HG02798 (cell line): ENCODE measurements around the gene MUSTN1.

Experiments used
- ATAC-seq: cut with Tn5 transposase; IDR thresholded peaks from one replicate; pipeline ENCODE4 v1.9.1; 2021; ENCODE audit warnings: mild to moderate bottlenecking; ENCODE audit not compliant: unreplicated experiment, poor library complexity

Gene MUSTN1

DNA sequence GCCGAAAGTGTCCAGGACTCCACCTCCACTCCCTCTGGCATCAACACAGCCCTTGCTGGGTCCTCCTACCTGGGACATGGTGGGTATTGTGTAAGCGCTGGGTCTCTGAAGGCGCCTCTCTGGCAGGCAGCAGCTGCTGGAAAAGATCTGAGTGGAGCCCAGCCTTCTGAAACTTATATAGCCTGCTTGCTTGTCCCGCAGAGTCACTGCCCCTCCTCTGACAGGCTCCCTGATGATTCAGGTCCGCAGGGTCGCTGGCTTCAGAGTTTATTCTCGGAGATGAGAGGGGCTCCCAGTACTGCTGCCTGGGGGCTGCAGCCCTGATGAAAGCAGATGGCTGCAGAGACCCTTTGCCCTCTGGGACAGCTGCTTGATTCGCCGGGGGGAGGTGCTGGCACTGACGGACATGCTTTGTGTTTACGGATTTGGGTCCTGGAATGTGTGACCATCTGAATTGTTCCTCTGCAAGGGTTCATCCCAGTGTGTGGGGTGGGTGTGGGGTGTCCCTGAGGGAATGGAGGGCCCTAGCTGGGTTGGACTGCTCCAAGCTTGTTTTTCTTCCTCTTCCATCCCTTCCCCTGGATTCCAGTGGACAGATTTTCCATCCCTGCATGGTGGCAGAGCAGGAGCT is at the start of gene MUSTN1:
Gene MUSTN1 (minus strand): TSS at position 149 of the 631 bp plus-strand sequence. CDS start 71 bp downstream, at position 78.
- no peak for ATAC-seq

DNA sequence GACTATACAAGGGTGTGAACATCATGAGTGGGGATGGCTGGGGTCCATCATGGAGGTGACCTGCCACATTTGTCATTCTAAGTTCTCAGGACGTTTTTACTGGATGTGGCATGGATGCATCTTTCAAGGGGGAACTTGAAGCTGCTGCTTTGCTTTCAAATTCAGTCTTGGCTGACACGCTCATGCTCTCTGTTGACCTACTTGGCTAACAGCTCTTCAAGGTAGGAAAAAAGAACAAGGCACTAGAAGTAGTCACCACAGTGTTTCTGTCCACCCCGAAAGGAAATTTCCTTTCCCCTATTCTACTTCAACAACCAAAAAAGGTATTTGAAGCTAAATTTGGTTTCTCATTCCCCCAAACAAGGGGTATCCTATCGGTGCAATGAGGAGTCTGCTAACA is 47.6 kb upstream of the MUSTN1 start:
- no peak for ATAC-seq

DNA sequence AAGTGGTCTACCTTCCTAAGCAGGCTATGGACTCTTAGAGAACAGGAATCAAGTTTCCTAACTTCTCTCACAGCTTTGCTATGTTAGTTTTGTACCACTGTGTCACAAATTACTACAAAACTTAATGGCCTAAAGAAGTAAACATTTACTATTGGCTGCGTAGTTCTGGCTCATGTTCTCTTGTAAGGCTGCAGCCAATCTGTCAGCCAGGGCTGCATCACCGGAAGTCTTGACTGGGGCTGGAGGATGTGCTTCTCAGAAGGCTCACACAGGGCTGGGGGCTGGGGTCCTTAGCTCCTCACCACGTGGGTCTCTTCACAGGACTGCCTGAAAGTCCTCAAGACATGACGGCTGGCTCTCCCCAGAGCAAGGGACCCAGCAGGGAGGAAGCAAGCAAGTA is 47.1 kb upstream of the MUSTN1 start:
- no peak for ATAC-seq

DNA sequence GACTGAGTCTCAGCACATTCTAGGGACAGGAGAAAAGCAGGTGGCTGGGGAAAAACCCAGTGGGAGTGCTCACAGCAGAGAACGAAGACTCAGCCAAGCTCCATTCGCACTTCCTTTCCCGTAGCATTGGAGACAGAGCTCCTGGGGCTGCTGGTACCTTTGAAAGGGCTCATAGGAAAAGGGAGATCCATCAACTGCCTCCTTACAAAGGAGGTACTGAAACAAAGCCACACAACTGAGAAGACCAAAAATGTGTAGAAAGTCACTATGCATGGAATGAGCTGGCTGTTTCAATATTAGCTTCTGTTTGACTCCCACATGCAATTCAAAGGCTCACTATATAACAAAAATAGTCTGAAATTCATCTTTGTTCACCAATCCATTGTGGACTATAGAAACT is 45.7 kb upstream of the MUSTN1 start:
- peak; percentile 53 for ATAC-seq

DNA sequence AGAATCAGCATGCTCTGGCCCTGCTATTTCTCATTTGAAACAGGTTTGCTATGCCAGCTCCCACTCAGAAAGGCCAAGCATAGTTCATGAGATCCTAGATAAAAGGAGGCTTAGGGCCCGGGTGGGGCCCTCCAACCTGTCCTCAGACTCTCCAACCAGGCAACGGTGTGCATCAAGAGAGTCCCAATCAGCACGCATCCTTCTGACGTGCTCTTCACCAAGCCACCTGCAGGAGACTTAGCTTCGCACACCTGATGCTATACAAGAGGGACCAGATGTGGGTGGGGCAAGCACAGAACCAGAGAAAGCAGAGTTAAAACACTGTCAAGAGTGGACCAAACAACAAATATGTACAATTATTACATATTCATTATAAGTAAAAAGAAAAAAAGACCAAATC is 45.2 kb upstream of the MUSTN1 start:
- peak; percentile 32 for ATAC-seq

DNA sequence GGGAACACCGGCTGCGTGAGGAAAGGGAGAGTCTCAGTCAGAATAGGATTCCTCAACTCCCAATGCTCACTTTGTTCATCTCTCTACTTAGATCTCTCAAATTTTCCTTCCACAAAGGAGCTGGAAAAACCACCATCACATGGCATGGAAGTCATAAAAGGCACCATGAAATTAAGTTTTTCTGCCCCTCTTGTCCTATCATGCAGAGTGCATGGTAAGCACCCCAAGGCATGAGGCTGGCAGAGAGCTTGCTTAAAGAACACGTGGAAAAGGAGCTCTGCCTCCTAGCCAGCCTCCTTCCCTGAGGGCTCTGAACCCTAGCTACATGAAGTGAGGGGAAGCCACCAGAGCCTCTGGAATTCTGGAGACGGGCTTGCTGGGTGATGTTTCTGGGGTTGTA is 44.8 kb upstream of the MUSTN1 start:
- no peak for ATAC-seq

DNA sequence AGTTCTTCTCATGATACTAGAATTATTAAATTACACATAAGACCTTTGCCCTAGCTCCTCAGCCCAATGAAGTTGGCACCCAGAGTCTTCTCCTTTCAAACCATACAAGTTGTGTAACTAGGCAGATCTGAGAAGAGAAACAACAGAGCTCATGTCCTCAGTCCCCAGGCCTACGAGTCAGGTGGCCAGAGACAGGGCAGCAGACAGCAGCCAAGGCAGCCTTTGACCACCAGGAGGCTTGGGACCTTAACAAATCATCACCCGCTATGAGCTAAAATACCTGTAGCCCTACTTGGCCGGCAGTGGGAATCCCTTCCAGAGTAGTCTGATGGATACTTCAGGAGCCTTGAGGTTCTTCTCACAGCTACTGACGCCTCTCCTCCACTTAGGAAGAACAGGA is 44.3 kb upstream of the MUSTN1 start:
- no peak for ATAC-seq

DNA sequence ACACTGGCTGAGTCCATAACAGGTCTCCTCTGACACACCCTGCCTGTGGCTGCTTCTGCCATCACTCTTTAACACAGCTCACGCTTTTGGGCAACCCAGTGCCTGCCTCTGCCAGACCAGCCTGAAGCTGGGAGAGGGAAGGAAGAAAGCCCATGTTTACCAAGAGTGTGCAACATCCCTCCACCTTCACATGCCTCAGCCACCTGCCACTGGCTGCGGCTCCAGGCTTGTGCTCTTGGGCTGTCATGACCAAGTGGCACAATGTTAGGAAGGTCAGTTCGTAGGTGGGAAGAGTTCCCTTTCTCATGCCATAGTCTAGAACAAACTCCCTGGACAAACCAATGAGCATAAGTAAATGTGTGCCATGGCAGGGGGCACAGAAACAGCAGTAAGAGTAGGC is 42.3 kb upstream of the MUSTN1 start:
- ATAC-seq, result no peak

DNA sequence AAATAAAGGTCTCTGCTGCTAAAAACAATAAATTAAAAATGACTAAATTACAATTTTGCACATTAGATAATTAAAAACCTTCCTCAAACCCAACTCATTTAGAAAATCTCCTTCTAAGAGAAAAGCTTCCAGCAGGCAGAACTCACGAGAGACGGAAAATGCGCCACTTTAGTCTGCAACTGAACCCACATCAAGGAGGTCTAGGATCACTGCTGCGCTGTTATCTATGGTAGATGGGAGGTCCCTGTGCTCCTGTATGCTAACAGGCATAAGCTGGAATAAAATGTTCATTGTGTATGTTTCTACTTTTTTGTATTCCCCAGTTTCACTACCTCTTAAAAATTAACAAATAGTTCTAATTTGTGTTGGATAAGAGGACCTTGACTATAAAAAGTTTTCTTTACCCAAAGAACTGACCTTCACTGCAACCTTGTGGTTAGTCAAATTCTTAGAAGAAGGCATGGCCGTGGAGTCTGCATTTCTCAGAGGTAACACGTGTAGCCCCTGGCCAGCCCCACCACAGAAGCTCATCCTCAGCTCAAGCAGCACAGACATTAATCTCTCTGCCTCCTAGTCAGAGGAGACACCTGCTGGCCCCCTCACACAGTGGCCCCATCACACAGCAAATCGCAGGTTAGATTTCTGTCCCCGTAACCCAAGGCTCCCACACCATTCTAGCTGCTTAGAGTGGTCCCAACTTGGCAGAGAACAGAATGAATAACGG is 40.2 kb upstream of the MUSTN1 start:
- ATAC-seq, result no peak

DNA sequence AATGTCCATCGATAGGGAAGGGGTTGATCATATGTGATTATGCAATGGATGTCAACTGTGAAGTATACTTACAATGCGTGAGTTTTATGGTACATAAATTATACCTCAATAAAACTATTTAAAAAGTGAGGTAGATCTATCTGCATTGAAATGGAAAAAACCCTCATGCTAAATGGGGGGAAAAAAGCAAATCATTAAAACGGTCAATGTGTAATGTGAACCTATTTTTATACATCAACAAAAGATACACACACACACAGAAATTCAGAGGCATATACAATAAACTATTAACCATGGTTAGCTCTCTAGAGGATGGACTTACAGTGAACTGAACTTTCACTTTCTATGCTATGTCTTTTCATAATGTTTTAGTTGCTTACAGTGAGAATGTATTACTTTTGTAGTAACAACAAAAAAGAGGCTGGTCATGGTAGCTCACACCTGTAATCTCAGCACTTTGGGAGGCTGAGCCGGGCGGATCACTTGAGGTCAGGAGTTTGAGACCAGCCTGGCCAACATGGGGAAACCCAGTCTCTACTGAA is 39.4 kb upstream of the MUSTN1 start:
- no peak for ATAC-seq

DNA sequence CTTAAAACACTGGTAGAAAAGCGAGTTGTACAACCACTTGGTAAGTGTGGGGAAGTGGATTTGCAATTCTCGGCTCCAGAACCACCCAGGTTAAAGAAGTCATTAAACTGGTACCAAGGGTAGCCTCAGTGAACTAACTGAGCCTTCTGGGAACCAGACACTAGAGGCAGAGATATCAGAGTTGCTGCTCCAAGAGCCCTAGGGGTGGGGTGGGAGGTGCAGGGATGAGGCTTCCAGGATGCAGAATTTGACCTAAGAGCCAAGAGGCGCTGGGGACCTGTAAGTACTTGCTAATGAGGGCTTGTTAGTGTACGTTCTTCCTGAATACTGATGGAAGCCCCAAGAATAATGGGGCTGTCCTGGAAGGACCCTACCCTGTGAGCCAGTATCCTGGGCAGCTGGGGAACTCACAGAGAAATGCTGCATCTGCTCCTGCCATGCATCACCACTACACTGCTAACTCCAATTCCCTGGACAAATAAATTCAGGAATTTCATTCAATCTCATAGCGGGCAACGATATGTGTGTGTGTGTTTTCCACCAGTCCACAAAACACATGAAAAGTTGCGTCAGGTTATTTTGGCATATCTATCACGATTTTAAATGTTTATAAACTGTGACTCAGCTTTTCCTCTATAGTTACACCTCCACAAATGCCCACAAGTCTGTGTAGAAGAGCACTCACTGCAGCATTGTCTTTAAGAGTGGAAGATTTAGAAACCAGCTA is 38.8 kb upstream of the MUSTN1 start:
- ATAC-seq, result no peak

DNA sequence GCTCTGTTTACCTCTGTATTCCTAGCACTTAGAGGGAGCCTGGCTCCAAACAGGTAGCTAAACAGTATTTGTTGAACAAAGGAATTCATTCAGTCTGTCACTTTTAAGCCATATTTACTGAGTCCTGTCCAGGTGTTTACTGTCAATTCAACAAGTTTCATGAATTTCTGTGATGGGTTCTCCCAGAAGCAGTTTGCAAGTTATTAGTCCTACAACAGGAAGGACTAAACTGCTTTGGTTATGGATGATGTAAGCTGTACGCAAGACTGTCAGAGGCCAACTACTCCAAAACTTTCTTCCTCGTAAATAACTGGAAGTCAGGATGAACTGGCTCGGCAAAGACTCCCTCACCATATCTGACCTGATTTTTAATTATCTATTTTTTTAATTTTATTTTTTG is 37.4 kb upstream of the MUSTN1 start:
- no peak for ATAC-seq

DNA sequence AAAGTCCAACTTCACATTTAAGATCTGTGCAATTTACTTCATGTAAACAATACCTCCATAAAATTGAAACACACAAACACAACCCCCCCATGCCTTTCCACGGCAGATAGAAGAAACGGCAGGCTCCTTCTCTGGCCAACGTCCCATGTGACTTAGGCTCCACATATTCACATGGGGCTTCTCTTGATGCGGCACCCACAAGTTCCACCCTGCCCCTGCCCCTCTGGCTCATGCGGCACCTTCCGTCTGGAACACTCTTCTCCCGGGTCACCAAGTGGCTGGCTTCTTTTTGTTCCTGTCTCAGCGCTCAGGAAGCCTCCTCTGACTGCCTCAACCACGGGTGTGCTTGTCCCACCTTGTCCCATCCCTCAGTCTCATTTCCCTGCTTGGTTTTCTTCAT is 36.9 kb upstream of the MUSTN1 start:
- no peak for ATAC-seq

DNA sequence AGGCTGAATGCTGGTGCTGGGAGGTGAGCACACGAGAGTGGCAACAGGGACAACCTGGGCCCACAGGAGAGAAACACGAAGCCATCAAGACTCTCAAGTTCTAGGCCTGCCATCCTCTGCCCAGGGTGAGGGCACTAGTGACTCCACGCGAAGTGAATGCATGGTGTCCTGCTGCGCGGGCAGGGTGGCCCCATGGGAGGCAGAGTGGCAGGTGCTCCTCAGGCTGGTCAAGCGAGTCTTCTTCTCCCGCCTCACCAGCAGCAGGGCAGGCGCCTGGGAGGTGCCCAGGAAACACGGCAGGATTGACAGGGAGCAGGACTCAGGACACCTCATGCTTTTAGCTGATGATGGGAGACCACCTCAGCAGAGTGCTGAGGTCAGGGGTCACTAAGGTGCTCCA is 35.7 kb upstream of the MUSTN1 start:
- ATAC-seq, result no peak

DNA sequence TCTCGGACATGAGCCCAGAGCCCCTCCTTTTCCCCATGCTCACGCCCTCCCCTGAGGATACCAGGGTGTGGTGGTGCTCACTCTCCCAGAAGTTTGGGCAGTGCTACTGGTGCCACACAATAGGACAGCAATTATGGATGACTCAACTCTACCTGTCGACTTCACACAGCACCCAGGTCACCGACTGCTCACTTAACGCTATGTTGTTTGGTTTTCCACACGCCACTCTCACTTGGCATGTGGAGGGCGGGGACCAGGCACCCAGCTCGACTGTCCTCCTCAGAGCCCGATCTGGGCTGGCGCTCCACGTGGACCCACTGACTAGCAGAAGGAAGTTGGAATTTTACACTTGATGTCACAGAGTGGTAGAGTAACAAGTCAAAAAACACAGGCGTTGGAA is 31.6 kb upstream of the MUSTN1 start:
- no peak for ATAC-seq

DNA sequence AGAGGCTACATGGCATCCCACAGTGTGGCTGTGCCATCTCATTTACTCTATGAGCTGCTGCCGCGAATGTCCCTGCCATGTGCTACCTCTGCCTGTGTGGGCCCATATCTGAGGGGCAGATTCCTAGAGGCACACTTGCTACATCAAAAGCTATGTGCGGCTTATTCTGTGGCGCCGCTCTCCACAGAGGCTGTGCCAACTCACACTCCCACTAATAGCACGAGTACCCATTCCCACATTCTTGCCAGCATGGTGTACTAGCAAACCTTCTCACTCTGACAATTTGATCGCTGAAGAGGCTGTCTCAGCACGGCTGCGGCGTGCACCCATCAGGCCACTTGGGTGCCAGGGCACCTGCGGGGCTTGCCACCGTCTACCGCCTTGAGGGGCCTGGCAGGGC is 31.2 kb upstream of the MUSTN1 start:
- no peak for ATAC-seq

DNA sequence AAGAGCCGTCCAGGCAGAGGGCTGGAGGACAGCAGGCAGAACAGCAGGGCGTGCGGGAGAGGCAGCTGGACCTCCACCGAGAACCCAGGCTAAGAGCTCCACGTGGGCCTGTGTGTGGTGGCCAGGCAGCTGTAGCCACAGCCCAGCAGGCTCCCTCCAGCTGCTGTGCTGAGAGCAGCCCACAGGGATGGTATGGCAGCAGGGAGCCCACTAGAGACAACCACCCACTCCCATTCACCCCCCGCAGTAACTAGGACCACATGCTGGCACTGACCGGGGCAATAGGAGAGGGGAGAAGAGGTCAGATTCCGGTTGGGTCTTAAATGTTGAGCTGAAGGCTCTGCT is 25.6 kb upstream of the MUSTN1 start:
- no peak for ATAC-seq

DNA sequence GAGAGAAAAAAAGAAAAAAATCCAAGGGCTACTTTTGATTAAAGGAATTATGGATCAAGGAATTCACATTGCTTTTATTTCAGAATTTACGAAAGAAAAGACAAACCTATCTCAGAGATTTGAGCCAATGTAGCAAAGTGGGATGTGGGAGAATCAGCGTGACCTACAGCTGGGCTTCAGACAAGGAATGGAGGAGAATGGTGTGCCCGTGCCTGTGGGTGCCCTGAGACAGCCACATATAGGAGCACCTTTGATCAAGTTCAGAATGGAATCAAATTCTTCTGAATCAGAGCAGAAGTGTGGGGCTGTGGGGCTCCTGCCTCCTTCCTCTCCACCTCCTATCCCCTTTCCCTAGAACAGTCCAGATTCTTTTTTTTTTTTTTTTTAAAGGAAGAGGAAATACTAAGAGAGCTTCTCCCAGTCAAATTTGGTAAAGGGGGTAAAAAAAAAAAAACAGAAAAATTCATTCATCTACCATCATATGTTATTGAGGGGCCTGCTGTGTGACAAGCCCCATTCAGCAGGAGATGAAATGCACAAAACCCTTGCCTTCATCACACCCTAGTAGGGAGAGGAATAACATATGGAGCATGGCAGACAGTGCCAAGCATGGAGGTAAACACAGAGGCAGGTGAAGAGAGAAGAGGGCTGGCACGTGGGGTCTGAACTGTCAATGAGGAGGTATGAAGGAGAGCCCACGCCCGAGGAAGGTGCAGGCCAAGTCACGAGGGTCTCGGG is 25.0 kb upstream of the MUSTN1 start:
- no peak for ATAC-seq

DNA sequence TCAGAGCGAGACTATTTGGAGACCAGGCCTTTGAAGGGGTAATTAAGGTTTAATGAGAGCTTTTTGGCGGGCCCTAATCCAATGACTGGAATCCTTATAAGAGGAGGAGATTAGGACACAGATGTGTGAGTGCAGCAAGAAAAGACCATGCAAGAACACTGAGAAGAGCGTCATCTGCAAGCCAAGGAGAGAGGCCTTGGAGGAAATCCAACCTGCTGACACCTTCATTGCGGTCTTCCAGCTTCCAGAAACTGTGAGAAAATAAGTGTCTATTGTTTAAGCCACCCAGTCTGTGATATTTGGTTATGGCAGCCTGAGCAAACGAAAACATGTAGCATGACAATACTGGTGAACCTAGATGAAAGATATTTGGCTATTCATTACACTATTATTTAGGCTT is 23.0 kb upstream of the MUSTN1 start:
- ATAC-seq, result no peak

DNA sequence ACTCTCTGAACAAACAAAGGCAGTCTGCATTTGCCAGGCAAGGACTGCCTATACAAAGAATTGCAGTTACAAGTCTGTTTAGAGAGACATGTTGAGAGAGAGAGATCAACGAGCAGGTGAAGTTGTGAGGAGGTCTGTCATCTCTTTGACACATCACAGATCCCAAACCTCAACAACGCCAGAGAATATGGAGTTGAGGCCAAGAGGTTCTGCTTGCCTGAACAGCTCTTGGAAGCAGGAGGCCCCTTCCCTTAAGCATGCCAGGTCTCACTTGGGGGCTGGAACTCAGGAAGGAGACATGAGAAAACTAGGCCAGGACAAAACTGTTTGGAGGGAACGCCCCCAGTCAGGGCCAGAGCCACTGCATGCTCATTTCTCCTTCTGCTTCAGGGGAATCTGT is 22.3 kb upstream of the MUSTN1 start:
- no peak for ATAC-seq

DNA sequence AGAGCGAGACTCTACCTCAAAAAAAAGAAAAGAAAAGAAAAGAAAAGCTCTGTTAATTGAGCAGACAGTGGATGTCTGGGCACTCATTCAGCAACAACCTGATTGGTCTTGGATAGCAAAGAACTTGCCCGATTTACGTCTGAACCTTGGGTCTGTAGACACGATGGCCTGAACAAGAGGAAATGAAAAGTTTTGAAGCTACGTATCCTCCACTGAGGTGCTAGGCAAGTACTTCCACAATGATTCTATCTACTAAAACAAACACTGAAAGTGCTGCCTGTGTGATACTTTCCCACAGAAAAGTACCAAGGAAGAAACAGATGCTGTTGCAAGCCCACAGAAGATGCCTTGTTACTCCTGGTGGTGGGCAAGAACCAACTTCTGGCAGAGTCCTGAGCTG is 21.8 kb upstream of the MUSTN1 start:
- ATAC-seq, result no peak
